ENCODE results near the gene CCSER1. TPM values are rescaled to one million over a fixed set of nuclear protein-coding genes. Genes with fewer than 3 reads are reported as not detected.

CCSER1 gene
- total and polyA plus RNA-seq, 2 of the 8 experiments (the other 6 are each of a cell fraction or from before 2014, with no cell fraction given), result 0.26 to 0.84 TPM

DNA sequence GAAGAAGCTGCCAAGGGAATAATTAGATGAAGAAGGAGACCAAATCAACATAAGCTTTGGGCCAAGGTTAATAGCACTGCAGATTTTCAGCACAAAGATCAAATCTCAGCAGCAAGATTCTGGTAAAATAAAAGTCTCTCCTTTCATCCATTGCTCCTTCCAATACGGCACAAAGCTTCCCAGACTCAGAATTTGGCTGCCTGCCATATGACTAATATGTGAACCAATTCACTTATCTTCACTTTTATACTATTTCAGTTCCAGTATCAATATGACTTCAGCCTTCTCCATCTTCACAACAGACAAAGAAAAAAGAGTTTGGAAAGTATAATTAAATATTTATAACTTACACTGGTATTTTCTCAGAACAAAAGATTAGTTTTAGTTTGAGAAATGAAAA lies 1198.3 kb downstream of the CCSER1 start:
- H3K27ac ChIP-seq (ENCODE audit: low read depth, low read length), result no peak overlapping the region
- H4K91ac ChIP-seq (replicated peaks; ENCODE audit: insufficient read length, low read length), result no peak overlapping the region
- H3K9me3 ChIP-seq (ENCODE audit: insufficient read depth in 2 of 2, low read depth in 1 of 2, low read length in 1 of 2), result peaks cover 23 to 28% of the 10 kb centered on the region in 2 experiments
- WGBS, 2 experiments (ENCODE audit: extremely low coverage in 1 of 2, insufficient coverage in 1 of 2, insufficient read length in 1 of 2, insufficient replicate concordance in 2 of 2, low coverage in 1 of 2, low lambda C conversion rate in 2 of 2, missing lambda C conversion rate in 1 of 2), result 0% methylated on average over 1 of the region's 1 CpG; no CpG with 5 or more reads in 1 of the 2 experiments
- no peaks in the 10 kb centered on the region; a peak in 1 of 8 replicates for H3K36me3 ChIP-seq (ENCODE audit: control insufficient read depth in 2 of 4, insufficient read depth in 4 of 4, low read length in 3 of 4)
- H3K27me3 ChIP-seq (replicated peaks in 1 of 4; ENCODE audit: control insufficient read depth in 3 of 4, extremely low read depth in 1 of 4, insufficient read depth in 3 of 4, low read length in 3 of 4), result no peaks in the 10 kb centered on the region
- no peak overlapping the region for H3K14ac ChIP-seq (ENCODE audit: insufficient read length)
- no peak overlapping the region for H3K56ac ChIP-seq (replicated peaks; ENCODE audit: insufficient read length, low read depth, low read length)
- H3K23ac ChIP-seq (ENCODE audit: insufficient read length), result no peak overlapping the region
- POLR2A ChIA-PET (ENCODE audit: partially characterized antibody), result interaction anchor here (0.8 kb wide), 1 partner anchor 1121 kb away, joined by 4 read pairs; no protein-coding TSS in a partner anchor
- H2AK5ac ChIP-seq (ENCODE audit: low read depth, low read length), result no peak overlapping the region
- H3K79me2 ChIP-seq (ENCODE audit: control insufficient read depth in 1 of 2, insufficient read depth in 2 of 2, low read length in 2 of 2), result no peaks in the 10 kb centered on the region
- no peak for TF ChIP-seq TBP (IDR thresholded peaks at IDR 0.05; ENCODE audit: low read depth, low read length)
- no peak for TF ChIP-seq RAD21 (IDR thresholded peaks at IDR 0.05 in 1 of 2, conservative IDR thresholded peaks at IDR 0.05 in 1 of 2; ENCODE audit: low read depth in 2 of 2, low read length in 2 of 2)
- TF ChIP-seq CBX8 (IDR thresholded peaks at IDR 0.05; ENCODE audit: borderline replicate concordance, low read depth, low read length), result no peak
- TF ChIP-seq ZNF274 (IDR thresholded peaks at IDR 0.05; ENCODE audit: borderline replicate concordance, extremely low read depth, low read length), result no peak
- TF ChIP-seq SIX5 (IDR thresholded peaks at IDR 0.05; ENCODE audit: low read depth, low read length), result no peak
- no peak for TF ChIP-seq HDAC6 (IDR thresholded peaks at IDR 0.05; ENCODE audit: low read depth, low read length)
- no peak for TF ChIP-seq EP300 (IDR thresholded peaks at IDR 0.05; ENCODE audit: borderline replicate concordance in 1 of 2, low read depth in 2 of 2, low read length in 2 of 2)
- TF ChIP-seq CTBP2 (IDR thresholded peaks at IDR 0.05; ENCODE audit: borderline replicate concordance, insufficient read depth, insufficient read length, low read length), result no peak
- TF ChIP-seq MAFK (IDR thresholded peaks at IDR 0.05; ENCODE audit: low read depth, low read length), result no peak
- TF ChIP-seq PHF8 (conservative IDR thresholded peaks at IDR 0.05; ENCODE audit: low read depth, low read length), result no peak
- TF ChIP-seq POLR2A (IDR thresholded peaks at IDR 0.05; ENCODE audit: control extremely low read depth in 1 of 2, low read depth in 2 of 2, low read length in 2 of 2), result no peak
- H2BK120ac ChIP-seq (replicated peaks; ENCODE audit: low read depth, low read length), result no peak overlapping the region
- DNase-seq (ENCODE audit: low read depth in 1 of 2, low spot score in 2 of 2), result no peak
- H4K20me1 ChIP-seq (replicated peaks in 1 of 2; ENCODE audit: control insufficient read depth in 1 of 2, insufficient read depth in 2 of 2, low read length in 2 of 2), result no peaks in the 10 kb centered on the region
- H3K18ac ChIP-seq (ENCODE audit: extremely low read depth, low read length), result no peak overlapping the region
- no peaks in the 10 kb centered on the region for H3K79me1 ChIP-seq (ENCODE audit: low read depth, low read length)
- no peak overlapping the region for H3K4me3 ChIP-seq (ENCODE audit: extremely low read depth in 1 of 4, insufficient read depth in 2 of 4, low read depth in 3 of 4, low read length in 4 of 4)
- no peak for FAIRE-seq
- H3K4me2 ChIP-seq (ENCODE audit: insufficient read depth in 1 of 2, low read depth in 2 of 2, low read length in 2 of 2), result no peak overlapping the region
- no peaks in the 10 kb centered on the region for H3K4me1 ChIP-seq (replicated peaks in 1 of 4; ENCODE audit: control insufficient read depth in 3 of 4, insufficient read depth in 4 of 4, low read length in 3 of 4)
- no peak overlapping the region for H3K4ac ChIP-seq (replicated peaks; ENCODE audit: insufficient read length, low read depth, low read length)
- no peak overlapping the region for H4K8ac ChIP-seq (ENCODE audit: extremely low read depth, insufficient read depth, low read length)
- no peak overlapping the region for H2BK5ac ChIP-seq (ENCODE audit: low read depth, low read length)
- H2AFZ ChIP-seq (ENCODE audit: low read length), result no peak overlapping the region
- H2BK12ac ChIP-seq (ENCODE audit: low read depth, low read length), result no peak overlapping the region
- no peak overlapping the region for H4K5ac ChIP-seq (ENCODE audit: insufficient read length, low read depth, low read length)
- H3K9ac ChIP-seq (replicated peaks in 1 of 4; ENCODE audit: extremely low read depth in 1 of 4, low read depth in 3 of 4, low read length in 3 of 4), result no peak overlapping the region
- H2BK20ac ChIP-seq (ENCODE audit: low read length), result no peak overlapping the region
- CTCF ChIA-PET (ENCODE audit: partially characterized antibody), result interaction anchor here (0.6 to 1.1 kb wide), 2 partner anchors 31 to 65 kb away, joined by 3 read pairs; no protein-coding TSS in a partner anchor
- H3K23me2 ChIP-seq (ENCODE audit: low read depth, low read length), result no peaks in the 10 kb centered on the region
- H2BK15ac ChIP-seq (ENCODE audit: low read length), result no peak overlapping the region
